ENCODE data around the gene RBM39. TPM values are rescaled to one million over a fixed set of nuclear protein-coding genes. Genes with fewer than 3 reads are reported as not detected.

Gene RBM39
- total RNA-seq, 1 donor from 2014 or later, result 515 TPM

DNA sequence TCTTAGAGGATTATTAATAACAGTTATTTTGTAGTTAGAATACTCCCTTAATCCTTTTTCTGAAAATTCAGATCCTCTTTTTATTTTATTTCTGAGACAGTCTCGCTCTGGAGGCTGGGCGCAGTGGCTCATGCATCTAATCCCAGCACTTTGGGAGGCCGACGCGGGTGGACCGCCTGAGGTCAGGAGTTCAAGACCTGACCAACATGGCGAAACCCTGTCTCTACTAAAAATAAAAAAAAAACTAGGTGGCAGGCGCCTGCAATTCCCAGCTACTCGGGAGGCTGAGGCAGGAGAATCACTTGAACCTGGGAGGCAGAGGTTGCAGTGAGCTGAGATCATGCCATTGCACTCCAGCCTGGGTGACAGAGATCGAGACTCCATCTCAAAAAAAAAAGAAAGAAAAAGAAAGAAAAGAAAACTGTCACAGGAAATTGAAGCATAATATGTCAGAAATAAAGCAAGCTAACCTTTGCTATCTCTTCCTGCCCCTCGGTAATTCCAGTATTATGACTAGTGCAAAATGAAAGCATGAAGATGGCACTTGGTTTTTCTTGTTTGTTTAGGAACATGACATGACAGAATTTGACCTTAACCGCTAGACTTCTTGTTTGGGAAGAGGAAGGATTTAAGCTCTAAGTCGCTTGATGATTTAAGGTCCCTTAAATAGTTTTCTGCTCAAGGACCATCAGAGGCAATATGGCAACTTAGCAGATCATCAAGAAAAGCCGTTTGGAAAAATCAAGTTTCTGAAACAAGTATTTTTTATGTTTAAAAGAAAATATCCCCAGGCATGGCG is 1.8 kb upstream of the RBM39 start:
- Mint-ChIP-seq H3K27ac (peak overlapping the region; percentile 100), H3K36me3 (ENCODE audit: insufficient read depth) (peaks cover 14% of the 10 kb centered on the region), H3K4me3 (ENCODE audit: low read depth) (peak overlapping the region; percentile 91), H3K4me1 (ENCODE audit: low read depth) (peaks cover 23% of the 10 kb centered on the region), H3K27me3 (no peaks in the 10 kb centered on the region), H3K9me3 (ENCODE audit: low read depth) (no peaks in the 10 kb centered on the region)
- no peak for DNase-seq (ENCODE audit: low spot score, unreplicated experiment)
- TF ChIP-seq, protein P1, sequence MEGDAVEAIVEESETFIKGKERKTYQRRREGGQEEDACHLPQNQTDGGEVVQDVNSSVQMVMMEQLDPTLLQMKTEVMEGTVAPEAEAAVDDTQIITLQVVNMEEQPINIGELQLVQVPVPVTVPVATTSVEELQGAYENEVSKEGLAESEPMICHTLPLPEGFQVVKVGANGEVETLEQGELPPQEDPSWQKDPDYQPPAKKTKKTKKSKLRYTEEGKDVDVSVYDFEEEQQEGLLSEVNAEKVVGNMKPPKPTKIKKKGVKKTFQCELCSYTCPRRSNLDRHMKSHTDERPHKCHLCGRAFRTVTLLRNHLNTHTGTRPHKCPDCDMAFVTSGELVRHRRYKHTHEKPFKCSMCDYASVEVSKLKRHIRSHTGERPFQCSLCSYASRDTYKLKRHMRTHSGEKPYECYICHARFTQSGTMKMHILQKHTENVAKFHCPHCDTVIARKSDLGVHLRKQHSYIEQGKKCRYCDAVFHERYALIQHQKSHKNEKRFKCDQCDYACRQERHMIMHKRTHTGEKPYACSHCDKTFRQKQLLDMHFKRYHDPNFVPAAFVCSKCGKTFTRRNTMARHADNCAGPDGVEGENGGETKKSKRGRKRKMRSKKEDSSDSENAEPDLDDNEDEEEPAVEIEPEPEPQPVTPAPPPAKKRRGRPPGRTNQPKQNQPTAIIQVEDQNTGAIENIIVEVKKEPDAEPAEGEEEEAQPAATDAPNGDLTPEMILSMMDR (IDR thresholded peaks at IDR 0.05; ENCODE audit: unreplicated experiment), result no peak

DNA sequence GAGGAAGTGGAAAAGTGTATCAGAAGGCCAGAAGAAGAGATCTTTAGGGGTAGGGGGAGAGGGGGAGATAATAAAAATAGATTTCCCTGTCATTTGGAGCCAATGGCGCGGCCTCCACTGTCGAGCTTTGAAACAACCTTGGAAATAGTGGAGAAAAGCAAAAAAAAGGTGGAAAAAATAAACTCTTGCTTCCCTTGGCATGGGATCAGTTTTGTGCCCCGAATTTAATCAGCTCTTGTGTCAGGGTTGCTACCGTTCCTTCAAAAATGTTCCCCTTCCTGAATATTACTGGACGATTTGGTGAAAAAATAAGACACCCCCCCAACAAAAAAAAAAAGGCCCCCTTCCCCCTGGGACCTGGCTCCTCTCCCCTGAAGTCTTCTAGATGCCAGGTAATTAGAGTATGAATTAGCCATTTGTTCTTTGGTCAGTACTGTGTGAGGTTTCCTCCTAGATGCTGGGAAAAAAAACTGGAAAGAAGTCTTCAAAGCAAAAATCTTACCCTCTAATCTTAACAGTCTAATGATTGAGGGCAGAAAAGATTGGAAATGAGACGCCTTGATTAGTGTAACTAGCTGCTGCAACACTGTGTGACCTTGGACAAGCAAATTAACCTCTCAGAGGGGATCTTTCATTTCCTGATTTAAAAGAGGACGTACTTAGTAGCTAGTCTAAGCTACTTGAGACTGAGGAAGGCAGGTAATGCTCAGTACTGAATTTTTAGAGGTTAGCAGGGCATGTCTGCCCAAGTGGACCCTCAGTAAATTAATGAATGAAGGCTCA is 872 bp upstream of the RBM39 start:
- Mint-ChIP-seq H3K9me3 (ENCODE audit: low read depth) (no peaks in the 10 kb centered on the region), H3K27me3 (no peaks in the 10 kb centered on the region), H3K4me3 (ENCODE audit: low read depth) (peak overlapping the region; percentile 91), H3K4me1 (ENCODE audit: low read depth) (peaks cover 30% of the 10 kb centered on the region), H3K36me3 (ENCODE audit: insufficient read depth) (peaks cover 21% of the 10 kb centered on the region), H3K27ac (peak overlapping the region; percentile 100)
- no peak for DNase-seq (ENCODE audit: low spot score, unreplicated experiment)
- TF ChIP-seq, protein P1 (IDR thresholded peaks at IDR 0.05; ENCODE audit: unreplicated experiment), result no peak

DNA sequence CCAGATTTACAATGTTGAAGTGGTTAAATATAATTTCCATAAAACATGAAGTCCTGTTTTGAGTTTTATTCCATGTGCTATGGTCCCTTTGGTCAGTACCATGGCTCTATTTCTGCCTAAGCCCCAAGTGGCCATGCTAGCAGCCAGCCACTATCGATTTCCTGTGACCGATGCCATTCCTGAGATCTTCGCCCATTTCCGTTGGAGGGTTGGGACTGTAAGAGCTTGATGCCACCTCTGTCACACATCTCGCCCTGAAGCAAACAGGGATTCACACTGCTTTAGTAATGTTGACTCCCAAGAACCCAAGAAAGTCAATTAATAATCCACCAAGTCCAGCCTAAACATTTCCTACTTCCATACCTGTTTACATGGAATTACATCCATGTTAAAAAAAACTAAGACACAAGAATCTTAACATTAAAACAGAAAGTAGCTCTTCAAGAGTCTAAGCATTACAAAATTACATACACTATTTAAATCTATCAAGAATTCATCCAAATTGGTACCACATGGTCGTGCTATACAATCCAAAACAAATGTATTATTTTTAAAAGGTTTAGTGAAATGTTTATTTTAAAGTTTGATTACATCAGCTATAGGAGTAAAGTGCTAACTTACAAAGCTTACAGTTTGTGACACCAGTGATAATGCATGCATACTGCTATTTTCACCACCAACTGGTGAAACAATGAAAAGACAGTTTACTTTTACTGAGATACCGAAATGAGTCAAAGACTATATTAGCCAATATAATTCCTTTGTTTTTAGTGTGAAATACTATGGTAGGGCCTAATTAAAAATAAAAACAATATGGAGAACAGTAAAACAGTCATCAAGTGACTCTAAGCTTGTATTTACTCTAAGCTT is 2.5 kb downstream of the RBM39 start:
- no peak for DNase-seq (ENCODE audit: low spot score, unreplicated experiment)
- Mint-ChIP-seq H3K36me3 (ENCODE audit: insufficient read depth) (peaks cover 33% of the 10 kb centered on the region), H3K27me3 (no peaks in the 10 kb centered on the region), H3K9me3 (ENCODE audit: low read depth) (no peaks in the 10 kb centered on the region), H3K4me1 (ENCODE audit: low read depth) (peaks cover 36% of the 10 kb centered on the region), H3K27ac (peak overlapping the region; percentile 81), H3K4me3 (ENCODE audit: low read depth) (peak overlapping the region; percentile 91)
- TF ChIP-seq, protein P1 (IDR thresholded peaks at IDR 0.05; ENCODE audit: unreplicated experiment), result peak; percentile 35

DNA sequence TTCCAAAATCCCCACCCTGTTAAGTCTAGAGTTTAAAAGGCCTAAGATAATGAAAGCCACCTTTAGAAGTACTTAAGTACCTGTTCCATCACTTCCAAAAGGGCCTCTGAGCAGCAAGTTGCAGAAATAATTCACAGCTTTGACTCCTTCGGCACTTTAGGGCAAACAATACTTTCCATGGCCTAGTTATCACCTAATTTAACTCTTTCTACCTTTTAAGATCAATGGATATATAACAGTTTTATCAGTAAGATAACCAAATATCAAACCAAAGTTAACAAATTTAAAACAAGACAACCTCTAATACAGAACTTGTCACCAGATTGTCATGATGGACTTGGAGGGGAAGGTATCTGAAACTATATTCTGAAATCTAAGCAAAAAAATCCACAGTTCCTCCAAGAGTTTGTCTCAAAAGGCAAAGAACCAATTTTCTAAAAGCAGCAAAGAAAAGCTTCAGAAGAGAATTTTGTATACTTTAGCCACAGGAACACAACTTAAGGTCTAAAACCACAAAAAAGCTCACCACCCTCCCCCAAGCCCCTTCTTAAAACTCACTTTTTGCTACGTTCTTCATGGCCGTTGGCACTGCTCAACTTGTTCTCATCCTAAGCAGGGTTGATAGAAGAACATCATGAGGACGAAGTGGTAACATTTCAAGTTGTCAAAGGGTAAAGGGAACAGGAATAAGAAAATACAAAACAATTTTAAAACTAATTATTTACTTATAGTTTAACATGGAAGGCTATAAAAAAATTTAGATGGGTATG is 3.5 kb downstream of the RBM39 start:
- DNase-seq (ENCODE audit: low spot score, unreplicated experiment), result no peak
- Mint-ChIP-seq H3K27ac (peak overlapping the region; percentile 86), H3K4me3 (ENCODE audit: low read depth) (peak overlapping the region; percentile 41), H3K36me3 (ENCODE audit: insufficient read depth) (peaks cover 42% of the 10 kb centered on the region), H3K9me3 (ENCODE audit: low read depth) (no peaks in the 10 kb centered on the region), H3K27me3 (no peaks in the 10 kb centered on the region), H3K4me1 (ENCODE audit: low read depth) (peaks cover 40% of the 10 kb centered on the region)
- TF ChIP-seq, protein P1 (IDR thresholded peaks at IDR 0.05; ENCODE audit: unreplicated experiment), result no peak

Data from progenitor cell of endocrine pancreas (in vitro differentiated cells).